Nephron (organoid): Measurements from ENCODE around the gene IGFBP5.
A peak's percentile ranks its signal among the peaks of the same experiment; 100 is the strongest.

Experiments used
- H3K27ac Mint-ChIP-seq, 3 experiments: 2 replicates each; pipeline ENCODE4 v1.8.0; 2020; ENCODE audit warnings: mixed read lengths in 3 of 3, mild to moderate bottlenecking in 2 of 3, moderate library complexity in 1 of 3
- H3K27me3 Mint-ChIP-seq: 2 replicates; pipeline ENCODE4 v1.8.0; 2021; ENCODE audit warnings: low read depth, mild to moderate bottlenecking, moderate library complexity, mixed read lengths
- H3K36me3 Mint-ChIP-seq: 2 replicates; pipeline ENCODE4 v1.8.0; 2020; ENCODE audit warnings: low read depth, mixed read lengths
- H3K4me1 Mint-ChIP-seq: 2 replicates; pipeline ENCODE4 v1.8.0; 2020; ENCODE audit warnings: mixed read lengths
- H3K4me3 Mint-ChIP-seq, 3 experiments: 2 replicates each; pipeline ENCODE4 v1.8.0; 2020; ENCODE audit warnings: mild to moderate bottlenecking in 3 of 3, mixed read lengths in 3 of 3, moderate library complexity in 2 of 3
- H3K9me3 Mint-ChIP-seq: 2 replicates; pipeline ENCODE4 v1.8.0; 2020; ENCODE audit warnings: mixed read lengths
- TF ChIP-seq, protein P1 (sequence below), 3 experiments: fragments of 200-600 bp; sonication (generic); IDR thresholded peaks; one replicate each; pipeline ENCODE4 v1.5.0; 2021; ENCODE audit warnings: antibody characterized with exemption in 3 of 3; ENCODE audit not compliant: unreplicated experiment in 3 of 3

Gene IGFBP5

DNA sequence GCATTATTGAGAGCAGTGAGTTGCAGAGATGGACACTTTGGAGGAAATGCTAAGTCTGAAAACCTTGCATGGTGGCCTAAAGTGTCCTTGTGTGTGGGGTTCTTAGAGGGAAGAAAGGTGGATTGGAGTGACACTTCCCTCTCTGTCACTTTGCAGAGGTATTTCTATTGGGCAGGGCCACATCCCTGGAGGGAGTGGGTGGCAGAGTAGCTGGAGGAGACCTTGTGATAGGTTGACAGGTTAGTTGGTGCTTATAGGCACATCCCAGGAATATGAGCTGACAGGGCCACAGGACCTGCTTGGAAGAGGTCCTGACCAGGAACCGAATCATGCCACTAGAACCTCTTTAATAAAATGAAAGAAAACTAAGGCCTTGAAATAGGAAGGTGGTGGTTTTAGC lies 972 bp upstream of the IGFBP5 start:
- Mint-ChIP-seq H3K4me3 (peak overlapping the region; percentile 84 to 89 (median 88)), H3K27me3 (no peaks in the 10 kb centered on the region), H3K9me3 (no peaks in the 10 kb centered on the region), H3K4me1 (peaks cover 3% of the 10 kb centered on the region), H3K36me3 (peaks cover 10% of the 10 kb centered on the region), H3K27ac (peak overlapping the region in 1 of 3 experiments; percentile 88)
- TF ChIP-seq, protein P1, sequence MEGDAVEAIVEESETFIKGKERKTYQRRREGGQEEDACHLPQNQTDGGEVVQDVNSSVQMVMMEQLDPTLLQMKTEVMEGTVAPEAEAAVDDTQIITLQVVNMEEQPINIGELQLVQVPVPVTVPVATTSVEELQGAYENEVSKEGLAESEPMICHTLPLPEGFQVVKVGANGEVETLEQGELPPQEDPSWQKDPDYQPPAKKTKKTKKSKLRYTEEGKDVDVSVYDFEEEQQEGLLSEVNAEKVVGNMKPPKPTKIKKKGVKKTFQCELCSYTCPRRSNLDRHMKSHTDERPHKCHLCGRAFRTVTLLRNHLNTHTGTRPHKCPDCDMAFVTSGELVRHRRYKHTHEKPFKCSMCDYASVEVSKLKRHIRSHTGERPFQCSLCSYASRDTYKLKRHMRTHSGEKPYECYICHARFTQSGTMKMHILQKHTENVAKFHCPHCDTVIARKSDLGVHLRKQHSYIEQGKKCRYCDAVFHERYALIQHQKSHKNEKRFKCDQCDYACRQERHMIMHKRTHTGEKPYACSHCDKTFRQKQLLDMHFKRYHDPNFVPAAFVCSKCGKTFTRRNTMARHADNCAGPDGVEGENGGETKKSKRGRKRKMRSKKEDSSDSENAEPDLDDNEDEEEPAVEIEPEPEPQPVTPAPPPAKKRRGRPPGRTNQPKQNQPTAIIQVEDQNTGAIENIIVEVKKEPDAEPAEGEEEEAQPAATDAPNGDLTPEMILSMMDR (IDR thresholded peaks at IDR 0.05; ENCODE audit: unreplicated experiment in 3 of 3): no peak

DNA sequence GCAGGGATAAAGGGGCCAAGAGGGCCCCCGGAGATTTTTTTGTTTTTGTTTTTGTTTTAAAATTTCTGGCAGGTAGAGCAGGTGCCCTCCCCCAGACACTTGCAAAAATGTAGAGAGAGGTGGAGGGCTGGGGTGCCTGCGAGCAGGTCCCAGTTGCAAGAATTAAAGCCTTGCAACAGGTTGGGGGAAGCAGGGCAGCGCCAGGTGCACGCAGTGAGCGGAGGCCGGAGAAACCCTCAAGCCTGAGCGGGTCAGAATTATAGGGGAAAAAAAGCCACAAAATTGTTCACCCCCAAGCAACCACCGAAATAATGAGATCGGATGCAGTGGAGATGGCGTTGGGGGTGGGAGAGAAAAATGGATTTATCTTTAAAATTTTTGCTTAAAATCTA lies 527 bp downstream of the IGFBP5 start:
- no peaks in the 10 kb centered on the region for H3K9me3 Mint-ChIP-seq
- peaks cover 15% of the 10 kb centered on the region for H3K4me1 Mint-ChIP-seq
- peaks cover 18% of the 10 kb centered on the region for H3K36me3 Mint-ChIP-seq
- peak overlapping the region; percentile 84 to 89 (median 88) for H3K4me3 Mint-ChIP-seq
- H3K27ac Mint-ChIP-seq: peak overlapping the region in 1 of 3 experiments; percentile 54
- H3K27me3 Mint-ChIP-seq: no peaks in the 10 kb centered on the region
- TF ChIP-seq, protein P1 (IDR thresholded peaks at IDR 0.05; ENCODE audit: unreplicated experiment in 3 of 3): no peak

DNA sequence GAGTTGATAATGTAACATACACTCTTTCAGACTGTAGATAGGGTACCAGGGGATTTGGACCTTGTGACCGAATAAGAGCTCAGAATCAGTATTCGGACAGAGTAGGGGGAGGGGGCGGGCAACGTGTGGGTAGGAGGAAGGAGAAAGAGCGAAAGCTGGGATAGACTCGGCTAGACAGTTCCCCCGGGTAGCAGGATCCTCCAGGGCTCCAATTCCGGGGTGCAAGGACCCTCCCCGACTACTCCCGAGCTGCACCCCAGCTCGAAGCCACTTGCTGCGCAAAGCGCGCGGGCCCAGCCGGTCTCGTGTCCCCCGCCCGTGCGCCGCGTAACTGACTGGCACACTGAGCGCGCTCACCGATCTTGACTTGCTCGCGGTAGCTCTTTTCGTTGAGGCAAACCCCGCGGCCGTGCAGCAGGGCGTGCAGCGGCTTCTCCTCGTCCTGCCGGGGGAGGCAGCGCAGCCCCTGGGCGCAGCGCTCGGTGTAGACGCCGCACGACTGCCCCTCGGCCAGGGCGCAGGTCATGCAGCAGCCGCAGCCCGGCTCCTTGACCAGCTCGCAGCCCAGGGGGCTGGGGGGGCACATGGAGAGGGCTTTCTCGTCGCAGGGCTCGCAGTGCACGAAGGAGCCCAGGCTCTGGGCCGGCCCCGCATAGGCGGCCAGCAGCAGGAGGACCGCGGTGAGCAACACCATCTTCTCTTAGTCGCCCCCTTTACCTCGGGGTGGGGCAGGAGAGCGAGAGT lies 1.1 kb downstream of the IGFBP5 start:
- Mint-ChIP-seq H3K27me3 (no peaks in the 10 kb centered on the region), H3K9me3 (no peaks in the 10 kb centered on the region), H3K27ac (peak overlapping the region in 1 of 3 experiments; percentile 97), H3K4me1 (peaks cover 20% of the 10 kb centered on the region), H3K36me3 (peaks cover 23% of the 10 kb centered on the region), H3K4me3 (peak overlapping the region; percentile 84 to 89 (median 88))
- TF ChIP-seq, protein P1 (IDR thresholded peaks at IDR 0.05; ENCODE audit: unreplicated experiment in 3 of 3): no peak

DNA sequence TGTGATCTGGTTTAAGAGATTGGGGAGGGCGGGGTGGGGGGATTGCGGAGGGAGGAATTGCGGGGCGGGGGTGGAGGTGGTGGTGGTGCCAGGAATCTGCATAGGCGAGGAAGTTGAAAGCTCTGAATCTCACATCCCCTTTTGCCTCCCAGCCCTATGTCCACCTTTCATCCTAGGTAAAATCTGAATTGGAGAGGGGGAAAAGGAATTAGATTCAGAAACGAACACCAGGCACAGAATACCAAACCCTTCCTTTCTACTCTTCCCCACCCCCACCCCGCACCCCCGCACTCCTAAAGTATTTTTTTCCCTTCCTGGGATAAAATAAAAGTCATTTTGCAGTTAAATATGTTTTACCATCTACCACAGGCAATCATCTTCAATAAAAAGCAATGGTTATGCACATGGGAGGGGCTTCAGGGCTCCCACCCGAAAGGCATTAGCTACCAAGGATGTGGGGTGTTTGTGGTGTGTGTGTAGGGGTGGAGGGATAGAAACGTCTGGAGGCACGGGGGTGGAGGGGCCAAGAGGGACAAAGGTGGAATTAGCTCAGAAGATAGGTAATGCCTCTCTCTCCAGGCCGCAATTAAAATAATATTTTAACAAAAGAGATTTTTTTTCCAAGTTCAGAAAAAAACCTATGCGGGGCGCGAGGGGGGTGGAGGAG lies 1.8 kb downstream of the IGFBP5 start:
- no peaks in the 10 kb centered on the region for H3K9me3 Mint-ChIP-seq
- no peaks in the 10 kb centered on the region for H3K27me3 Mint-ChIP-seq
- peak overlapping the region; percentile 84 to 89 (median 88) for H3K4me3 Mint-ChIP-seq
- peaks cover 30% of the 10 kb centered on the region for H3K36me3 Mint-ChIP-seq
- H3K27ac Mint-ChIP-seq: peak overlapping the region in 1 of 3 experiments; percentile 97
- TF ChIP-seq, protein P1 (IDR thresholded peaks at IDR 0.05; ENCODE audit: unreplicated experiment in 3 of 3): no peak
- H3K4me1 Mint-ChIP-seq: peaks cover 27% of the 10 kb centered on the region

DNA sequence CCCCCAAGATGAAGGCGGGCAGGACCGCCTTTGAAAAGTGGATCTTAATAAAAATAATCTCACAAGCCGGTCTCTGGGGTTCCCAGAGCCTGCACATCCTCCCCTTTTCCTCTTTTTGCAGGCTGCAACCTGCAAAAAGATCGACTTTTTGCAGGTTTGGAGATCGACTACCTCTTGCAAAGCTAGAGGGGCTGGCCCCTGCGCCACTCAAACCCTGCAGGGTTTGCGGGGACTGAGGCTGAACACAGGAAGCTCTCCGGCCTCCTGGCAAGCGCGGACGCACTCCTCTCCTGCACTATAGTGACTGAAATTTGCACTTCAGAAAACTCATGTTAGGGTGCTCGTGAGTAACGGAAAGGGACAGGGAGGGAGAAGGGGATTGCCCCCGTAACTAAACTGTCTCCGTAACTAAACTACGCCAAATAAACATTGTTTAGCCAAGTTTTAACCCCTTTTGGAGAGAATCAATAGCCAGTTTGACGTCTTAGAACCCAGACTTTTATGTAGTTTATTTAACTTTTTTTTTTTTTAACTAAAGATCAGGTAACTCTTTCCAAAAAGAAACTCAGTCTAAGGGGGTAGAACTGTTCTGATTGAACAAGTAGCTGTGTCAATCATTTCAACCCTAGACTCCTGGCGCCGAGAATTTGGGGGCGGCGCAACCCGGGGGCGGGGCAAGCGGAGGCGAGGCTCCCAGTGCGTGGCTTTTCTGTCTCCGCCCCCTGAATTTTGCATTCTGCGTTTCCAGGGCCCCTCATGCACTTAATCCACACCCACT lies 2.5 kb downstream of the IGFBP5 start:
- Mint-ChIP-seq H3K4me1 (peaks cover 32% of the 10 kb centered on the region), H3K27ac (peak overlapping the region in 1 of 3 experiments; percentile 97), H3K27me3 (no peaks in the 10 kb centered on the region), H3K36me3 (peaks cover 35% of the 10 kb centered on the region), H3K4me3 (peak overlapping the region; percentile 84 to 89 (median 88)), H3K9me3 (no peaks in the 10 kb centered on the region)
- TF ChIP-seq, protein P1 (IDR thresholded peaks at IDR 0.05; ENCODE audit: unreplicated experiment in 3 of 3): no peak
